H54 (cell line): Measurements from ENCODE around the gene SNX17.
"Not testable (repeated sequence)": the region's sequence is repeated elsewhere in the genome, so short reads cannot be mapped to it uniquely, and the experiment has no call there.

Experiments
- DNase-seq: peaks from one replicate; pipeline ENCODE4 v3.0.0; 2011; ENCODE audit warnings: low spot score, mixed read lengths; ENCODE audit not compliant: insufficient read length
- FAIRE-seq: peaks from 3 replicates; lab custom pipeline; 2011; peaks lifted over from hg19 to GRCh38; lab: Jason Lieb, UNC
- POLR2A ChIP-seq: IDR thresholded peaks from 2 replicates; pipeline ENCODE4 v1.6.1; 2011; ENCODE audit warnings: low read depth, mild to moderate bottlenecking, low read length

The SNX17 gene, protein sequence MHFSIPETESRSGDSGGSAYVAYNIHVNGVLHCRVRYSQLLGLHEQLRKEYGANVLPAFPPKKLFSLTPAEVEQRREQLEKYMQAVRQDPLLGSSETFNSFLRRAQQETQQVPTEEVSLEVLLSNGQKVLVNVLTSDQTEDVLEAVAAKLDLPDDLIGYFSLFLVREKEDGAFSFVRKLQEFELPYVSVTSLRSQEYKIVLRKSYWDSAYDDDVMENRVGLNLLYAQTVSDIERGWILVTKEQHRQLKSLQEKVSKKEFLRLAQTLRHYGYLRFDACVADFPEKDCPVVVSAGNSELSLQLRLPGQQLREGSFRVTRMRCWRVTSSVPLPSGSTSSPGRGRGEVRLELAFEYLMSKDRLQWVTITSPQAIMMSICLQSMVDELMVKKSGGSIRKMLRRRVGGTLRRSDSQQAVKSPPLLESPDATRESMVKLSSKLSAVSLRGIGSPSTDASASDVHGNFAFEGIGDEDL

DNA sequence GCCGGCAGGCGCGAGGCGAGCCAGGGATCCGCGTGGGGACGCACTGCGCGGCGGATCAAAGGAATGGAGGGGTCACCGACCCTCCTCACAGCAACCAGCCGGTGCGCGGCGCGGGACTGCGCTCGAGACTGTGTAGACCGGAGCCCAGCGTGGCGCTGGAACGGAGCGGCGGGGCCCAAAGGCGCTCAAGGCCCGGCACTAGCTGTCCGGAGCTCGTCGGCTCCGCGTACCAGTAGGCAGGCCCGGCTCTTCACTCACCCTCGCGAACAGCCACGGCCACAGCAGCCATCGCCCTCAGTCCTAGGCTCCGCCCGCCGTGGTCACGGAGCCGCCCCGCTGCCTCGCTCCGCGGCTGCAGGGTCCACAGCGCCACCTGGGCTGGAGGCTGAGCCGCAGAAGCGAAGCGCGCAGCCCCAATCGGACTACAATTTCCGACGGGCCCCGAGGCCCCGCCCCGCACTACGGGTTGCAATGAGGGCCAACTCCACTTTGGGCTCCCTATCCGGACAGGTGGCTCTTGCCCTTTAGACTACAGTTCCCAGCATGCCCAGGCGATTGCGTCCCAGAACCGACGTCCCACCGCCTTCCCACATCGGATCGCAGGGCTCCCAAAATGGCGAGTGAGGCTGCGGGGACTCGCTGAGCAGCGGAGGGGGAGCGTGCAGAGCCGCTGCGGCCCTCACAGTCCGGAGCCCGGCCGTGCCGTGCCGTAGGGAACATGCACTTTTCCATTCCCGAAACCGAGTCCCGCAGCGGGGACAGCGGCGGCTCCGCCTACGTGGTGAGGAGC, at the start of gene SNX17, which contains the start of gene EIF2B4:
Gene SNX17 (plus strand): TSS at position 591 of the 790 bp plus-strand sequence. CDS start 128 bp downstream, at position 719.
Gene EIF2B4 (minus strand): TSS at position 313 of the 790 bp plus-strand sequence. CDS start 24 bp downstream, at position 289.
- TF ChIP-seq POLR2A, result peak; percentile 85
- peak; percentile 80 for FAIRE-seq
- DNase-seq, result peak; percentile 88

DNA sequence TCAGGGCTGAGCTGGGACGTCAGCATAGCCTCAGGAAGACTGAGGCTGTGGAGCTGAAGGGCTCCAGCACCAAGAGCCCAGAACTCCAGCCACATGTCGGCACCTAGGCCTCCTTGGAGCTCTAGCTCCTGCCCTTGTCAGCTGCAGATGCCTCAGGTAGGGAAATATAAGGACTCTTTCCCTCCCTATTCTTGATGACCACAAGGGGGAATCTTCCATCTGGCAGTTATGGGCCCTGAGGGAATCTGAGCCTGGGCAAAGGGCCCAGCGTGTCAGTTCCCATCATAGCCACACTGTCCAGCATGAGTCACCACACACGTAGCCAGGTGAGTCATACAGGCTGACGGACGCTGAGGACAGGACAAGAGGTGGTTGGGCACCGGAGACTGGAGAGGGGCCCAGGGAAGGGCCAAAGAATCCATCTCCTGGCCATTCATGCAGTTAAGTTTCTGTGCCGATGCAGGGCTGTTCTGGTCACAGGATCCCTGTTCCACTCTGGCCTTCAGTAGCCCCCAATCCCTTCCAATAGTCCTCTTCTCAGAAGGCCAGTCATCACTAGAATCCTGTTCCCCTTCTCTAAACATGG, 49.4 kb upstream of the SNX17 start:
- peak; percentile 96 for DNase-seq
- no peak for TF ChIP-seq POLR2A
- peak; percentile 96 for FAIRE-seq

GRCh38 chr2:27322301-27322765, 48.1 kb upstream of the SNX17 start:
- DNase-seq, result no peak

GRCh38 chr2:27322766-27323595, 47.4 kb upstream of the SNX17 start, which contains the start of gene MPV17:
MPV17 (minus strand) TSS chr2:27323097; CDS start chr2:27322517, 580 bp downstream.
- DNase-seq, result peak; percentile 92
- no peak for FAIRE-seq
- TF ChIP-seq POLR2A, result peak; percentile 78

More at GRCh38 chr2:27322301-27322765, 48.1 kb upstream of the SNX17 start:
- no peak for TF ChIP-seq POLR2A
- no peak for FAIRE-seq

DNA sequence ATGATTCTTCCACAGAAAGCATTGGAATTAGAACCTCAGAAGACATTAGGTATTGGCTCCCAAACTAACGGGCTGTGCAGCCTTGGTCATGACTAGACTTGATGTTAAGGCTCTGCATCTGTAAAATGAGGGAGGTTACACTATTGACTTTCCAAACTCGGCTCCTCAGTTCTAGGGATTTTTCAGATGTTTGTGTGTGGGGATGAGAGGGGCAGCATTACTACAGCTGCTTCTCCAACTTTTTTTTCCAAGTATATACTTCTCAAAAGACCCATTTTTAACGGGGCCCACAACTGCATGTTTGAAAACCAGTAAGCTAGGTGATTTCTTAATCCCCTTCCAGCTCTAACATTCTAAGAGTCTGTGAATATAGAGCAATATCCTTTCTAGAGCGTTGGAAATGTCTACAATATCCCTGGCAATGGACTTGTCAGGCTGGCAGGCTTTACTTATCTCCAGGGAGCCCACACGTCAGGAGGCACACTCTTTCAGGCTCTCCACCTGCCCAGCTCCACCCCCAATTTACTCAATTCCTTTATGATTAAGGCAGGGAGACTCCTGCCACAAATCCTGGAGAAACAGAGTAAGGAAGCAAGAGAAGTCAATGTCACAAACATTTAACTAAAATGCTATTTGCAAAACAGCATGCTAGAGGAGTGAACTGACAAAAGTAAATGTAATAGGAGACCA, 46.7 kb upstream of the SNX17 start:
- DNase-seq, result no peak
- FAIRE-seq, result no peak
- no peak for TF ChIP-seq POLR2A

DNA sequence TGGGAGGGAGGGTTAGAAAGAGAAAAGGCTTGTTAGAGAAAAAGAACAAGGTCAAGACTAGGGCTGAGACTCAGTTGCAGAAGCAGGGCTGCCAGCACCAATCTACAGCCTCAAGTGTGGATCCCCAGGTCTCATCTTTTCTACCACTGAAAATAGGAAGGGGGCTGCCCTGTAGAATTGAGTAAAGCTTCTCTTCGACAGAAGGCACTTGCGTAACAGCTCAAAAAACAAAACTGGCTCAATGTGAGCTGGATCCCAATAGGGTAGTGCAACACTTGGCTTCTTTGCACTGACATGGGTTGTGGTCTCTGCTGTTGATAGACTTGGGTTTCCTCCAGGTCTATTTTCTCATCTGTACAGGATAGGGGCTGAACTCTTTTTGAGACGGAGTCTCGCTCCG, 45.7 kb upstream of the SNX17 start:
- DNase-seq (no peak), FAIRE-seq (no peak)
- no peak for TF ChIP-seq POLR2A

DNA sequence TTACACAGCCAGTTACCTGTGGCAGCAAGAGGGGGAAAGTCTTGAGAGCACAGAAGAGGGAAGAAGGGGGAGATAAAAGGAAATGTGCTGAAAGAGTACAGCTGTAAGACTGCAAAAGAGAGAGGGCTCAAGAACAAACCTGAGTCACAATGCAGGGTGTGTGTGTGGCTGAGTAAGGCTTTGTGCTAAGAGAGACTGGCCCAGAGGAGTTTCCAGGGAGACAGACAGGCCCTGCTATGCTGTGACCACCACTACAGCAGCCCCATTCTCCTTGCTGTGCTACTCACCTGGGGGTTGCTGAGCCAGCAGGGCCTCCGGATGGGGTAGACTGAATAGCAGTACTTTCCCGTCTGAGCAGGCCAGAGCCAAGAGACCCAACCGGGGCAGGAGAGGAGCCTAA, 35.1 kb upstream of the SNX17 start:
- DNase-seq (no peak), FAIRE-seq (no peak)
- TF ChIP-seq POLR2A, result no peak

DNA sequence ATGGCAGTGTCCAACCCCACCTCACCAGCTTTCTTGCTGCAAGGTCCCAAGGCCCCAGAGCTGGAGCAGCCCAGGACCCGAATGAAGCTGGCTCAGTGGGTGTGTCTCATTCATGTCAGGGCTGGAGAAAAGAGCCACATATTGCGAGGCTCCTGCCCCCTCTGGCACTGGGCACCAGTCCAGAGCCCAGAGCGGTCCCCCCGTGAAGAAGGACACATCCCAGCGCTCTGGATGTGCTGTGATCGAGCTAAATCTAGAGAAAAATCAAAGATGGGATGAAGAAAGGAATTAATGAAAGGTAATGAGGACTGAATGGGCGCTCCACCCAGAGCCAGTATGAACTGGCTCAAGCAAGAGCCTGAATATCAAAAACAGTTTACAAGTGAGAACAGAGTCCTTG, 34.2 kb upstream of the SNX17 start:
- FAIRE-seq, result no peak
- no peak for DNase-seq
- TF ChIP-seq POLR2A, result no peak

DNA sequence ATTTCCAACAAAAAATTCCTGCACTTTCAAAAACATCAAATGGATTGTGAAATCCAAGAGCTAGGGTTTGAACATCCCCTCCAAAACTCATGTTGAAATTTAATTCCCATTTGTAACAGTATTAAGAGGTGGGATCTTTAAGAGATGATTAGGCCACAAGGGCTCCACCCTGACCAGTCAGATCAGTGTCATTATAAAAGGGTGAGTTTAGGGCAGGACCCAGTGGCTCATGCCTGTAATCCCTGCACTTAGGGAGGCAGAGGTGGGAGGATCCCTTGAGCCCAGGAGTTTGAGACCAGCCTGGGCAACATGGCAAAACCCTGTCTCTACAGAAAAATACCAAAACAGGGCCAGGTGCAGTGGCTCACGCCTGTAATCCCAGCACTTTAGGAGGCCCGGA, 22.8 kb upstream of the SNX17 start:
- no peak for TF ChIP-seq POLR2A

DNA sequence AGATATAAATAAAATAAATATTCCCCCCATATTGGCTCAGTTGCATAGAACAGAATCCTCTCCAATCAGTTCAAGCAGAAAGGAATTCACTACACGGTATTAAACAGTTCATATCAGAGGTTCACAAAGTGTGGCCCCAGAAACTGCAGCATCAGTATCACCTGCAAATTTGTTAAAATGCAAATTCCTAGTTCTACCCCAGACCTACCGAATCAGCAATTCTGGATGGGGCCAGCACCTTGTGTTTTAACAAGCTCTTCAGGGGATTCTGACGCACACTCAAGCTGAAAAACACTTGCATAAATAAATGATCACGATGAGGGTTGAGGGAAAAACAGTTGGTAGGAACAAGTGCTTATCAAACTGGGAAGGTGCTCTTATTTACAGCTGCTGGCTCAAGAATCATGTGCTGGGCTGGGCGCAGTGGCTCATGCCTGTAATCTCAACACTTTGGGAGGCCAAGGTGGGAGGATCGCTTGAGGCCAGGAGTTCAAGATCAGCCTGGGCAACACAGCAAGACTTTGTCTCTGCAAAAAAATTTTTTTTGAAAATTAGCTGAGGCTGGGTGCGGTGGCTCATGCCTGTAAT, 20.2 kb upstream of the SNX17 start:
- DNase-seq, result no peak
- no peak for TF ChIP-seq POLR2A
- no peak for FAIRE-seq

More for the DNA sequence above, 22.8 kb upstream of the SNX17 start:
- FAIRE-seq (no peak), DNase-seq (no peak)

DNA sequence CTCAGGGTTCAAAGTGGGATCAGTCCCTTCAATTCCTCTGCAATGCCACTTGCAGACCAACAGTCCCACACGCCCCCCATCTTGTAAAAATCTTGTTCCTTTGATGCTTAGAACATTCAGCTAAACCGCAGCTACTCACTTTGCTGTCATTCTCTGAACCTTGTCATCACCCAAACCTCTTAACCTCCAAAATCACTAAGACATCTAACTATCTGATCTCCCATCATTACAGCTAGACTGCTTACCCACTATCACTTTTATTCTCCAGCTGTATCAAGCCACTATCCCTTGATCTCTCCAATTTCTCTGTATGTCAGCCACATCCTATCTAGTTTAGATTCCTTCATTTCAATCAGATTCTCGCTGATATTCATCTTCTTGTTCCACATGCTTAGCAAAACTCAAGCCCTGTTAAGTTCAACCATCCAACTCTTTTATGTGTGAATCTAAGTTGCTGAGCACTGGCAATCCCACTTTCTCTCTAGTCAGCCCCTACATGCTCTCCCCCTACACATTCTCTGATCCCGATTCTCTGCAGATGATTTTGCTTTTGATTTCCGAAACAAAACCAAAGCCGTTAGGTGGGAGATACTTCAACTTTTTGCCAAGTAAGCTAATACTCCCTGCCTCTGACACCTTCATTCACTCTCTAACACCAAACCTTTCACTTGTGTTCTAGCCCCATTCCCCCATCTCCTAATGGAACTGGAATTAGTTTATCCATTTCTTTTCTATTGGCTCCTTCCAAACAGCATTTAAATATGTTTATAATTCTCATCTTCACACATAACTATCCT, 18.4 kb upstream of the SNX17 start:
- DNase-seq (no peak), FAIRE-seq (no peak)
- no peak for TF ChIP-seq POLR2A

GRCh38 chr2:27353386-27353761, 17.0 kb upstream of the SNX17 start:
- not testable (repeated sequence) for FAIRE-seq, DNase-seq
